SU-DHL-6 (cell line): Measurements from ENCODE around the gene ZNF438.
"Not testable (repeated sequence)": the region's sequence is repeated elsewhere in the genome, so short reads cannot be mapped to it uniquely, and the experiment has no call there.

Experiments used
- H2AFZ ChIP-seq: fragments of 200-600 bp; sonication (generic); 2 replicates; pipeline ENCODE4 v1.6.1; 2014; ENCODE audit warnings: low read depth, mild to moderate bottlenecking, moderate library complexity, mixed read lengths, antibody characterized with exemption, low read length; ENCODE audit not compliant: severe bottlenecking
- H3F3A ChIP-seq: fragments of 200-600 bp; shearing (Covaris generic); 2 replicates; pipeline ENCODE4 v1.6.0; 2016; ENCODE audit warnings: antibody characterized with exemption, mild to moderate bottlenecking; ENCODE audit not compliant: insufficient read depth
- H3K27ac ChIP-seq: fragments of 200-600 bp; sonication (generic); 2 replicates; pipeline ENCODE4 v1.5.1; 2016; ENCODE audit warnings: low read depth, mild to moderate bottlenecking, low read length, moderate library complexity, mixed read lengths
- H3K27me3 ChIP-seq: fragments of 200-600 bp; sonication (generic), shearing (Covaris generic); 2 replicates; pipeline ENCODE4 v1.6.0; 2014; ENCODE audit warnings: mild to moderate bottlenecking, low read length
- H3K36me3 ChIP-seq: fragments of 200-600 bp; sonication (generic); 2 replicates; pipeline ENCODE4 v1.6.1; 2014; ENCODE audit warnings: mild to moderate bottlenecking, low read length, mixed read lengths
- H3K4me2 ChIP-seq: fragments of 300-600, 200-600 bp; shearing (Covaris generic), sonication (generic); 2 replicates; pipeline ENCODE4 v1.6.0; 2014; ENCODE audit warnings: low read length, low read depth, mild to moderate bottlenecking; ENCODE audit not compliant: poor library complexity, severe bottlenecking
- H3K4me3 ChIP-seq: fragments of 200-600 bp; sonication (generic); 2 replicates; pipeline ENCODE4 v1.5.1; 2014; ENCODE audit warnings: antibody characterized with exemption, low read length, mild to moderate bottlenecking, mixed read lengths; ENCODE audit not compliant: insufficient read depth, poor library complexity, severe bottlenecking
- H3K79me2 ChIP-seq: fragments of 200-600 bp; sonication (generic); 2 replicates; pipeline ENCODE4 v1.6.1; 2014; ENCODE audit warnings: mild to moderate bottlenecking, low read length, moderate library complexity; ENCODE audit not compliant: insufficient read depth
- H3K9ac ChIP-seq: fragments of 200-600 bp; sonication (generic); 2 replicates; pipeline ENCODE4 v1.7.0; 2014; ENCODE audit warnings: mild to moderate bottlenecking, low read length
- H3K9me2 ChIP-seq: fragments of 200-600 bp; sonication (generic); replicated peaks from 2 replicates; pipeline ENCODE4 v1.6.1; 2014; ENCODE audit warnings: low read length; ENCODE audit not compliant: insufficient read depth
- H3K9me3 ChIP-seq: fragments of 200-600 bp; sonication (generic); 2 replicates; pipeline ENCODE4 v1.6.1; 2014; ENCODE audit warnings: low read length, mixed read lengths; ENCODE audit not compliant: insufficient read depth
- H4K20me1 ChIP-seq: fragments of 200-600 bp; sonication (generic); 2 replicates; pipeline ENCODE4 v1.6.1; 2014; ENCODE audit warnings: low read depth, mild to moderate bottlenecking, antibody characterized with exemption, low read length, moderate library complexity, mixed read lengths
- CTCF ChIP-seq: fragments of 200-600 bp; sonication (generic); IDR thresholded peaks from one replicate; pipeline ENCODE4 v1.5.1; 2017; ENCODE audit warnings: antibody characterized with exemption, mild to moderate bottlenecking, low read length, moderate library complexity; ENCODE audit not compliant: insufficient read depth, poor library complexity, severe bottlenecking
- EZH2phosphoT487 ChIP-seq: fragments of 200-600 bp; sonication (generic), shearing (Covaris generic); conservative IDR thresholded peaks from 2 replicates; pipeline ENCODE4 v1.6.1; 2018; ENCODE audit warnings: mild to moderate bottlenecking, antibody characterized with exemption, low read length, moderate library complexity, mixed read lengths

The ZNF438 gene

DNA sequence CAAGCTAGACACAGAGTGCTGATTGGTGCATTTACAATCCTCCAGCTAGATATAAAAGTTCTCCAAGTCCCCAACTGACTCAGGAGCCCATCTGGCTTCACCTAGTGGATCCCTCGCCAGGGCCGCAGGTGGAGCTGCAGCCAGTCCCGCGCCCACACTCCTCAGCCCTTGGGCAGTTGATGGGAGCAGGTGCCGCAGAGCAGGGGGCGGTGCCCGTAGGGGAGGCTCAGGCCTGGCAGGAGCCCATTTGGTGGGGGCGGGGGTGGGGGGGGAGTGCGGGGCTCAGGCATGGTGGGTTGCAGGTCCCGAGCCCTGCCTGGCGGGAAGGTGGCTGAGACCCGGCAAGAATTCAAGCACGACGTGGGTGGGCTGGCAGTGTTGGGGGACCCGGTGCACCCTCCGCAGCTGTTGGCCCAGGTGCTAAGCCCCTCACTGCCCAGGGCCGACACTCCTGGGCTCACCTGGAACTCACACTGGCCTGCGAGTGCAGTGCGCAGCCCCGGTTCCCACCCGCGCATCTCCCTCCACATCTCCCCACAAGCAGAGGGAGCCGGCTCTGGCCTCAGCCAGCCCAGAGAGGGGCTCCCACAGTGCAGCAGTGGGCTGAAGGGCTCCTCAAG lies 101.7 kb downstream of the ZNF438 start:
- Histone ChIP-seq H3K9me3 (no peaks in the 10 kb centered on the region), H3K4me2 (no peak overlapping the region), H2AFZ (no peak overlapping the region)

GRCh38 chr10:30929311-30929729 lies 102.3 kb downstream of the ZNF438 start:
- H3K9ac ChIP-seq, H4K20me1 ChIP-seq, H3K9me3 ChIP-seq, H3K4me3 ChIP-seq, H3K27me3 ChIP-seq, H3K27ac ChIP-seq, H3K79me2 ChIP-seq, H3F3A ChIP-seq, H2AFZ ChIP-seq, H3K36me3 ChIP-seq, H3K9me2 ChIP-seq, H3K4me2 ChIP-seq: not testable (repeated sequence)

More for the DNA sequence above, 101.7 kb downstream of the ZNF438 start:
- Histone ChIP-seq H3K27ac (no peak overlapping the region), H3K9ac (no peak overlapping the region), H3K9me2 (no peaks in the 10 kb centered on the region), H3F3A (no peaks in the 10 kb centered on the region), H3K27me3 (no peaks in the 10 kb centered on the region), H4K20me1 (no peaks in the 10 kb centered on the region), H3K4me3 (no peak overlapping the region), H3K79me2 (no peaks in the 10 kb centered on the region), H3K36me3 (no peaks in the 10 kb centered on the region)
- no peak for TF ChIP-seq CTCF
- no peak for TF ChIP-seq EZH2phosphoT487

- Histone ChIP-seq H4K20me1 (no peaks in the 10 kb centered on the region), H3F3A (no peaks in the 10 kb centered on the region), H3K27ac (no peak overlapping the region), H3K9ac (no peak overlapping the region), H3K4me3 (no peak overlapping the region), H2AFZ (no peak overlapping the region), H3K79me2 (no peaks in the 10 kb centered on the region), H3K27me3 (no peaks in the 10 kb centered on the region), H3K36me3 (no peaks in the 10 kb centered on the region; the same call in 1 of the 2 replicates), H3K9me3 (0 out of 2 replicates have a peak, but pooled peaks cover 7% of the 10 kb centered on the region), H3K4me2 (no peak overlapping the region), H3K9me2 (no peaks in the 10 kb centered on the region)
- TF ChIP-seq CTCF (no peak), EZH2phosphoT487 (no peak)
Measured at GRCh38 chr10:30928742-30929141, 102.9 kb downstream of the ZNF438 start.

DNA sequence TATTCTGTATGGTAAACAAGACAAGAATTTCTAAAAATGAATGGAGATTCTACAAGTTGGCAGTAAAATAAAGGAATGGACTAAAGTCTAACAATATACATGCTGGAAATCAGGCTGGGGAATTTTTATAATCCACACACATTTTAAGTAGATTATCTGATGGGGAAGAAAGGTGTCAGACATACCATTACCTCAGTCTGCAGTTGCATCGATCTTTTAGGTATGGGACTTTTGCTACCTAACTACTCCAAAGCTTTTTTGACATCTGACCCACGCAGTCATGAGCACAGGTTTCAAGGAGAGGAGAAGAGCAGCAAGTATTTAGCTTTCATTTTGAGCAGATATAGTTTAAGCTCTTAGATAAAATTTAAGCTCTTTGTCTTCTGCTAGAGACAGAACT lies 113.0 kb downstream of the ZNF438 start:
- TF ChIP-seq EZH2phosphoT487 = no peak
- TF ChIP-seq CTCF = no peak
- H3K9me3 ChIP-seq = no peaks in the 10 kb centered on the region
- H4K20me1 ChIP-seq = no peaks in the 10 kb centered on the region
- no peaks in the 10 kb centered on the region for H3K9me2 ChIP-seq
- no peaks in the 10 kb centered on the region for H3K36me3 ChIP-seq
- H3K79me2 ChIP-seq = no peaks in the 10 kb centered on the region
- no peak overlapping the region for H3K4me3 ChIP-seq
- no peak overlapping the region for H3K9ac ChIP-seq
- no peak overlapping the region for H2AFZ ChIP-seq
- no peaks in the 10 kb centered on the region for H3F3A ChIP-seq
- H3K27ac ChIP-seq = no peak overlapping the region
- no peaks in the 10 kb centered on the region for H3K27me3 ChIP-seq
- no peak overlapping the region for H3K4me2 ChIP-seq
